ENCODE measurements around the gene ATF5. TPM values are rescaled to one million over a fixed set of nuclear protein-coding genes. Genes with fewer than 3 reads are reported as not detected.

Gene ATF5
- total RNA-seq, 1 donor from 2014 or later: 35.5 TPM

GRCh38 chr19:49920624-49921363 is 8.2 kb upstream of the ATF5 start:
- peaks cover 13% of the 10 kb centered on the region for H3K36me3 Mint-ChIP-seq (ENCODE audit: low read depth, unreplicated experiment)
- Histone ChIP-seq H3K27me3 (ENCODE audit: insufficient read depth, low read length) (no peaks in the 10 kb centered on the region), H3K36me3 (ENCODE audit: insufficient read depth, low read length) (peaks cover 5% of the 10 kb centered on the region), H3K9ac (ENCODE audit: low read length) (no peak overlapping the region), H3K79me2 (ENCODE audit: insufficient read depth, low read length) (peaks cover 95% of the 10 kb centered on the region), H3K9me3 (ENCODE audit: insufficient read depth, low read depth, low read length) (no peaks in the 10 kb centered on the region), H3K4me2 (ENCODE audit: low read length) (no peak overlapping the region), H2AFZ (ENCODE audit: low read depth, low read length) (no peak overlapping the region), H3K4me1 (ENCODE audit: insufficient read depth, low read length) (peaks cover 13% of the 10 kb centered on the region), H3K27ac (ENCODE audit: low read depth, low read length) (no peak overlapping the region), H3K4me3 (ENCODE audit: insufficient read depth, low read depth, low read length) (no peak overlapping the region), H4K20me1 (ENCODE audit: insufficient read depth, low read length) (peaks cover 89% of the 10 kb centered on the region)
- FAIRE-seq (no peak), DNase-seq (ENCODE audit: low read depth) (no peak)
- H3K4me3 Mint-ChIP-seq (ENCODE audit: unreplicated experiment): no peak overlapping the region
- H3K27ac Mint-ChIP-seq (ENCODE audit: unreplicated experiment): peak overlapping the region; percentile 72
- H3K9me3 Mint-ChIP-seq (ENCODE audit: unreplicated experiment): no peaks in the 10 kb centered on the region
- peaks cover 14% of the 10 kb centered on the region for H3K4me1 Mint-ChIP-seq (ENCODE audit: low read depth, unreplicated experiment)
- TF ChIP-seq EZH2 (IDR thresholded peaks at IDR 0.05; ENCODE audit: insufficient read depth, low read length): no peak
- TF ChIP-seq, protein P1, sequence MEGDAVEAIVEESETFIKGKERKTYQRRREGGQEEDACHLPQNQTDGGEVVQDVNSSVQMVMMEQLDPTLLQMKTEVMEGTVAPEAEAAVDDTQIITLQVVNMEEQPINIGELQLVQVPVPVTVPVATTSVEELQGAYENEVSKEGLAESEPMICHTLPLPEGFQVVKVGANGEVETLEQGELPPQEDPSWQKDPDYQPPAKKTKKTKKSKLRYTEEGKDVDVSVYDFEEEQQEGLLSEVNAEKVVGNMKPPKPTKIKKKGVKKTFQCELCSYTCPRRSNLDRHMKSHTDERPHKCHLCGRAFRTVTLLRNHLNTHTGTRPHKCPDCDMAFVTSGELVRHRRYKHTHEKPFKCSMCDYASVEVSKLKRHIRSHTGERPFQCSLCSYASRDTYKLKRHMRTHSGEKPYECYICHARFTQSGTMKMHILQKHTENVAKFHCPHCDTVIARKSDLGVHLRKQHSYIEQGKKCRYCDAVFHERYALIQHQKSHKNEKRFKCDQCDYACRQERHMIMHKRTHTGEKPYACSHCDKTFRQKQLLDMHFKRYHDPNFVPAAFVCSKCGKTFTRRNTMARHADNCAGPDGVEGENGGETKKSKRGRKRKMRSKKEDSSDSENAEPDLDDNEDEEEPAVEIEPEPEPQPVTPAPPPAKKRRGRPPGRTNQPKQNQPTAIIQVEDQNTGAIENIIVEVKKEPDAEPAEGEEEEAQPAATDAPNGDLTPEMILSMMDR (IDR thresholded peaks at IDR 0.05; ENCODE audit: insufficient read depth, low read depth, low read length): no peak
- H3K27me3 Mint-ChIP-seq (ENCODE audit: low read depth, unreplicated experiment): no peaks in the 10 kb centered on the region

DNA sequence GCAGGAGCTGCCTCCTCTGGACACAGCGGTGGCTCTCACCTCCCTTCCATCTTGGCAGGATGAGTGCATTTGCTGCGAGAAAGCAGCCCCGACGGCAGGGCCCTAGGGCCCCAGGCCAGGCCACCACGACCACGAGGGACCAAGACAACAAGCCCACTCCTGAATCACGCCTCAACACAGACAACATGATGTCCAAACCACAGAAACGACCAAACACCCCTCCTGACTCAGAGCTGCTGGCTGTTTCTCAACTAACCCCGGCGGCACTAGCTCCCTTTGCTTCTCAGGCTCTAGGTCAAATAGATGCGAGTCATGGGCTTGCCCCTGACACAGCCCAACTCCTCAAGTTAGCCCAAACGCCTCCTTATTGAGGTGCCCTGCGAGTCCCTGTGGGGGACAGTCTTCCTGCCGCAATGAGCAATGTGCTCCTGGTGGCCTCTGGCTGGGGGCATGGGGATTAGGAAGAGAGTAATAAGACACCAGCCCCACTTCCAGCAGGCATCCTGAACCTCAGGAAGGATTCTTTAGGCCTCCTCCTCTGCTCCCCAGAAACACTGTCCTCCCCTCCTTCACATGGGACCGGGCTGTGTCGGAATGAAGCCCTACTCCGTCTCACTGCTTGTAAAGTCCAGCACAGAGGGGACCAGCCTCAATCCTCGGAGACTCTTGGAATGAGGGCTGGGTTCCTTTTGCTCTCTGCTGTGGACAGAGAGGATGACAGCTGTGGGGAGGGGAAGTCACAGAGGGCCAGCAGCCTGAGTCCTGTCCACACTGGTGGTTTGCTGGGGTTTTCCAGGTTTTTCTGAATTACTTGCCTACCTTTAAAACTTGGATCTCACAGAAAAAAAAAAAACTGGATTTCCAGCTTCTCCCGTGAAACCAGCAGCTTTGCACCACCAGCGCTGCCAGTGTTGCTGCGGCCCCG is 6.9 kb upstream of the ATF5 start:
- H2AFZ ChIP-seq (ENCODE audit: low read depth, low read length): no peak overlapping the region
- H3K4me3 ChIP-seq (ENCODE audit: insufficient read depth, low read depth, low read length): no peak overlapping the region
- no peak for TF ChIP-seq EZH2 (IDR thresholded peaks at IDR 0.05; ENCODE audit: insufficient read depth, low read length)
- peak overlapping the region; percentile 63 for H3K4me2 ChIP-seq (ENCODE audit: low read length)
- H3K9me3 Mint-ChIP-seq (ENCODE audit: unreplicated experiment): no peaks in the 10 kb centered on the region
- H3K79me2 ChIP-seq (ENCODE audit: insufficient read depth, low read length): peaks cover 97% of the 10 kb centered on the region
- H3K4me1 ChIP-seq (ENCODE audit: insufficient read depth, low read length): peaks cover 13% of the 10 kb centered on the region
- DNase-seq (ENCODE audit: low read depth): peak; percentile 47
- H3K9ac ChIP-seq (ENCODE audit: low read length): peak overlapping the region; percentile 44
- no peaks in the 10 kb centered on the region for H3K27me3 ChIP-seq (ENCODE audit: insufficient read depth, low read length)
- no peaks in the 10 kb centered on the region for H3K27me3 Mint-ChIP-seq (ENCODE audit: low read depth, unreplicated experiment)
- FAIRE-seq: no peak
- peaks cover 7% of the 10 kb centered on the region for H3K36me3 Mint-ChIP-seq (ENCODE audit: low read depth, unreplicated experiment)
- peaks cover 8% of the 10 kb centered on the region for H3K36me3 ChIP-seq (ENCODE audit: insufficient read depth, low read length)
- H3K27ac ChIP-seq (ENCODE audit: low read depth, low read length): peak overlapping the region; percentile 32
- peak overlapping the region; percentile 80 for H3K27ac Mint-ChIP-seq (ENCODE audit: unreplicated experiment)
- H4K20me1 ChIP-seq (ENCODE audit: insufficient read depth, low read length): peaks cover 88% of the 10 kb centered on the region
- H3K4me1 Mint-ChIP-seq (ENCODE audit: low read depth, unreplicated experiment): peaks cover 14% of the 10 kb centered on the region
- peak overlapping the region; percentile 35 for H3K4me3 Mint-ChIP-seq (ENCODE audit: unreplicated experiment)
- no peaks in the 10 kb centered on the region for H3K9me3 ChIP-seq (ENCODE audit: insufficient read depth, low read depth, low read length)

All from astrocyte (in vitro differentiated cells and primary cell).